Measurements from ENCODE around the gene CDCA3.

The CDCA3 gene

DNA sequence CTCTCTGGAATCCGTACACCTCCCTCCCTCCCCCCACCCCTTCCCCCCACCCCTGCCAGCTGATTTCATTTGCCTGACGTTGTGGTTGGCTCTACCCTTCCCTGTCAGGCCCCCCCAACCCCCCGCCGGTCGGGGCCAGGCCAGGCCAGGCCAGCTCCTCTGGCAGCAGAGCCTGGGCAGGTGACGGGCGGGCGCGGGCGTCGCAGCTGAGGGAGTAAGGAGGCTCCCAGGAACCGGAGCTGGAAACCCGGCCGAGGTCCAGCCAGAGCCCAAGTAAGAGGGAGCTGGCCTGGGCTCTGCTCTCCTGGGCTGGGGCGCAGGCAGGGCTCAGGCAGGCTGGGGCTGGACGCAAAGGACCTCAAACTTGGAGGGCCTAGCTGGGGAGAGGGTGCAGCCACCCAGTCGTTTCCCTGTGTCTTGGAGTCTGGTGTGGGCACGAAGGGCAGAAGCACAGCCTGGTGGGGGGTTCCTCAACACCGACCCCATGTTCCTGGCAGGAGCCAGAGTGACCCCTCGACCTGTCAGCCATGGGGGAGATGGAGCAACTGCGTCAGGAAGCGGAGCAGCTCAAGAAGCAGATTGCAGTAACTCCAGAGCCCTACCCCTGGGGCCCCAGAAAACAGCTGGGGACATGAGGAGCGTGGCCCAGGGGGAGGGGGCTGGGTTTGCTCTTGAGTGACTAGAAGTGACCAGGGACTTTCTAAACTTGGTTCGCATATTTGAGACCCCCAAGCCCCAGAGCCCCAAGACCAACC is 10.1 kb downstream of the CDCA3 start, which contains the start of gene GNB3:
Gene GNB3, plus strand, starts transcription at position 165 of the 755 bp plus-strand sequence. Its CDS starts 363 bp downstream, at position 528.
- no peak for TF ChIP-seq EZH2phosphoT487 (IDR thresholded peaks at IDR 0.05; ENCODE audit: low read length)
- TF ChIP-seq, protein P1, sequence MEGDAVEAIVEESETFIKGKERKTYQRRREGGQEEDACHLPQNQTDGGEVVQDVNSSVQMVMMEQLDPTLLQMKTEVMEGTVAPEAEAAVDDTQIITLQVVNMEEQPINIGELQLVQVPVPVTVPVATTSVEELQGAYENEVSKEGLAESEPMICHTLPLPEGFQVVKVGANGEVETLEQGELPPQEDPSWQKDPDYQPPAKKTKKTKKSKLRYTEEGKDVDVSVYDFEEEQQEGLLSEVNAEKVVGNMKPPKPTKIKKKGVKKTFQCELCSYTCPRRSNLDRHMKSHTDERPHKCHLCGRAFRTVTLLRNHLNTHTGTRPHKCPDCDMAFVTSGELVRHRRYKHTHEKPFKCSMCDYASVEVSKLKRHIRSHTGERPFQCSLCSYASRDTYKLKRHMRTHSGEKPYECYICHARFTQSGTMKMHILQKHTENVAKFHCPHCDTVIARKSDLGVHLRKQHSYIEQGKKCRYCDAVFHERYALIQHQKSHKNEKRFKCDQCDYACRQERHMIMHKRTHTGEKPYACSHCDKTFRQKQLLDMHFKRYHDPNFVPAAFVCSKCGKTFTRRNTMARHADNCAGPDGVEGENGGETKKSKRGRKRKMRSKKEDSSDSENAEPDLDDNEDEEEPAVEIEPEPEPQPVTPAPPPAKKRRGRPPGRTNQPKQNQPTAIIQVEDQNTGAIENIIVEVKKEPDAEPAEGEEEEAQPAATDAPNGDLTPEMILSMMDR (IDR thresholded peaks at IDR 0.05; ENCODE audit: low read length), result no peak
- no peak for TF ChIP-seq EZH2 (optimal IDR thresholded peaks at IDR 0.05; ENCODE audit: low read depth, low read length)
- no peaks in the 10 kb centered on the region for H3K79me2 ChIP-seq (ENCODE audit: low read length)
- peaks cover 11% of the 10 kb centered on the region for H3K4me1 ChIP-seq (ENCODE audit: low read length)
- H3K9me3 ChIP-seq (replicated peaks; ENCODE audit: insufficient read depth, low read length), result no peaks in the 10 kb centered on the region
- peak within 1 kb of the TSS; percentile 56 for H3K4me2 ChIP-seq (ENCODE audit: low read depth, low read length)
- H3F3A ChIP-seq (ENCODE audit: insufficient read depth, low read length), result no peaks in the 10 kb centered on the region
- no peaks in the 10 kb centered on the region for H3K36me3 ChIP-seq (replicated peaks; ENCODE audit: insufficient read depth, low read length)
- no peaks in the 10 kb centered on the region for H3K27me3 ChIP-seq (replicated peaks; ENCODE audit: insufficient read depth, low read length)
- H4K20me1 ChIP-seq (ENCODE audit: insufficient read depth, low read length), result no peaks in the 10 kb centered on the region
- H3K4me3 ChIP-seq (ENCODE audit: low read length), result no peak within 1 kb of the TSS
- peak within 1 kb of the TSS; percentile 72 for H2AFZ ChIP-seq (ENCODE audit: low read length)
- H3K27ac ChIP-seq (ENCODE audit: low read length), result peak within 1 kb of the TSS; percentile 25; the same call in 1 of the 2 replicates
- H3K9ac ChIP-seq (ENCODE audit: low read length), result peak within 1 kb of the TSS; percentile 7; the same call in 1 of the 2 replicates
- no peaks in the 10 kb centered on the region for H3K9me2 ChIP-seq (replicated peaks; ENCODE audit: insufficient read depth, low read length)
- DNase-seq, result no peak

DNA sequence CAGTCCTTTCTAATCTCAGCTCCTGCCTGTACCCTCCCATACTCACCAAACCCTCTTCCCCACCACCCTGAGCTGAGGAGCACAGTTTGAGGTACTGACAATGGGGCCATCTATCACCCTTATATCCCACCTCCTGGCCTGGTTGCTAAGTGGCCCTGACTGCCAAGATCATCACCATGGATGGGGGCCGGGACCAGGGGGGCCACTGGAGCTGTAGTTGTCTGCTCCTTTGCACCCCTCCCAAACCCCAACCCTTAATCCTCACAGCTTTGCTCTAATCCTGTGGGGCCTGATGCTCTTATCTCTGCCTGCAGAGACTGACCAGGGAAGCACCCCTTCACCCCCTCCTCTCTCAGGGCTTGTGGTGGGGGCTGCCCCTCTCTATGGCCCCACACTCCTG is 10.8 kb downstream of the CDCA3 start:
- peak overlapping the region; percentile 72 for H2AFZ ChIP-seq (ENCODE audit: low read length)
- no peaks in the 10 kb centered on the region for H3K9me2 ChIP-seq (replicated peaks; ENCODE audit: insufficient read depth, low read length)

DNA sequence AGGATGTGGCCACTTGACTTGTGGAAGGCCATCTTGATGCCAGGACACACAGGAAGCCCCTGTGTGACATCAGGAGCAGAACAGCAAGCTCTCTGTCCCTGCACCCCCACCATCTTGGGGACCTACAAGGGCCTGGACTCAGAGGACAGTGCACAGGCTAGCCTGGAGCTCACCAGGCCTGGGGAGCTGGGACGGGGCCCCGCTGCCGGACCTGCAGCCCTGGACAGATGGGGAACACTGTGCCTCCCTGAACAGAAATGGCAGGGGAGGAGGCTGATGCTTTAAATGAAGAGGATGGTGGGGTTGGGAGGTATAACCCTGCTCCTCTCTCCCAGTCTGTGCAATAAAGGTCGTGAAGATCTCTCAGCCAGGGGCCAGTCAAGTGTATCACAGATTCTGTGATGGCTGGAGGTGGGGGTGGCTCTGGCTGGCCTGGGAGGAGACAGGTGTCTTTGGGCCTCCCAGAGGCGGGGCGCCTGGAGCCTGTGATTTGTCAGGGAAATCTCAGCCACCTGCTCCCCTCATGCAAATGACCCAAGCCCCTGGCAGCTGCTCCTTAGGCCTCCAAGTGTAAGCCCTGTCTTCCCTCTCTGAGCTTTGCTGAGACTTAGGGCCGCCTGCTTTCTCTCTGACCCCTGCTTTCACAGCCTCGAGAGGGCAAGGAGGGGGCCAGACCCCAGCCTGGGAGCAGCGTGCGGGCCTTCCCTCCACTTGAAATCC is 11.4 kb downstream of the CDCA3 start:
- peak; percentile 84 for DNase-seq
- Histone ChIP-seq H3K36me3 (replicated peaks; ENCODE audit: insufficient read depth, low read length) (no peaks in the 10 kb centered on the region), H3K79me2 (ENCODE audit: low read length) (no peaks in the 10 kb centered on the region), H3K4me1 (ENCODE audit: low read length) (peaks cover 11% of the 10 kb centered on the region), H4K20me1 (ENCODE audit: insufficient read depth, low read length) (no peaks in the 10 kb centered on the region), H3K4me2 (ENCODE audit: low read depth, low read length) (peak overlapping the region; percentile 56), H3K9me2 (replicated peaks; ENCODE audit: insufficient read depth, low read length) (no peaks in the 10 kb centered on the region), H3F3A (ENCODE audit: insufficient read depth, low read length) (no peaks in the 10 kb centered on the region), H3K27ac (ENCODE audit: low read length) (peak overlapping the region; percentile 25; the same call in 1 of the 2 replicates), H3K9me3 (replicated peaks; ENCODE audit: insufficient read depth, low read length) (no peaks in the 10 kb centered on the region), H3K27me3 (replicated peaks; ENCODE audit: insufficient read depth, low read length) (no peaks in the 10 kb centered on the region), H3K9ac (ENCODE audit: low read length) (peak overlapping the region; percentile 7; the same call in 1 of the 2 replicates), H3K4me3 (ENCODE audit: low read length) (no peak overlapping the region), H2AFZ (ENCODE audit: low read length) (peak overlapping the region; percentile 72)
- TF ChIP-seq EZH2 (optimal IDR thresholded peaks at IDR 0.05; ENCODE audit: low read depth, low read length) (no peak), EZH2phosphoT487 (IDR thresholded peaks at IDR 0.05; ENCODE audit: low read length) (no peak)
- TF ChIP-seq, protein P1 (IDR thresholded peaks at IDR 0.05; ENCODE audit: low read length), result no peak

More for the DNA sequence above, 10.8 kb downstream of the CDCA3 start:
- Histone ChIP-seq H3K4me2 (ENCODE audit: low read depth, low read length) (peak overlapping the region; percentile 56), H4K20me1 (ENCODE audit: insufficient read depth, low read length) (no peaks in the 10 kb centered on the region), H3F3A (ENCODE audit: insufficient read depth, low read length) (no peaks in the 10 kb centered on the region), H3K9ac (ENCODE audit: low read length) (peak overlapping the region; percentile 7; the same call in 1 of the 2 replicates), H3K36me3 (replicated peaks; ENCODE audit: insufficient read depth, low read length) (no peaks in the 10 kb centered on the region), H3K9me3 (replicated peaks; ENCODE audit: insufficient read depth, low read length) (no peaks in the 10 kb centered on the region), H3K4me3 (ENCODE audit: low read length) (no peak overlapping the region), H3K27me3 (replicated peaks; ENCODE audit: insufficient read depth, low read length) (no peaks in the 10 kb centered on the region), H3K27ac (ENCODE audit: low read length) (peak overlapping the region; percentile 25; the same call in 1 of the 2 replicates), H3K4me1 (ENCODE audit: low read length) (peaks cover 11% of the 10 kb centered on the region), H3K79me2 (ENCODE audit: low read length) (no peaks in the 10 kb centered on the region)
- no peak for DNase-seq
- TF ChIP-seq, protein P1 (IDR thresholded peaks at IDR 0.05; ENCODE audit: low read length), result no peak
- TF ChIP-seq EZH2phosphoT487 (IDR thresholded peaks at IDR 0.05; ENCODE audit: low read length), result no peak
- TF ChIP-seq EZH2 (optimal IDR thresholded peaks at IDR 0.05; ENCODE audit: low read depth, low read length), result no peak

Data from MM.1S (cell line).